H1 (cell line): Measurements from ENCODE around the gene GNAO1. TPM values are rescaled to one million over a fixed set of nuclear protein-coding genes. Genes with fewer than 3 reads are reported as not detected.

Source experiments
- CTCF ChIA-PET: fragments of 300-600 bp; sonication (Branson Sonifier 250); formaldehyde crosslinking; loops from one replicate; lab custom pipeline; 2021; ENCODE audit not compliant: partially characterized antibody; lab: Charles Lee
- POLR2A ChIA-PET: fragments of 300-600 bp; sonication (Branson Sonifier 250); formaldehyde crosslinking; loops from one replicate; lab custom pipeline; 2021; ENCODE audit warnings: inconsistent platforms; ENCODE audit not compliant: partially characterized antibody; lab: Charles Lee
- DNase-seq, 2 experiments: peaks; one replicate each; pipeline versions ENCODE4 v3.0.0 to v3.0.0-alpha.2; 2010 to 2022; ENCODE audit warnings: low spot score in 2 of 2, low read depth in 1 of 2, mixed read lengths in 1 of 2
- FAIRE-seq: peaks from 2 replicates; lab custom pipeline; 2011; peaks lifted over from hg19 to GRCh38; lab: Jason Lieb, UNC
- H2AFZ ChIP-seq: 2 replicates; pipeline ENCODE4 v1.8.1; 2012; ENCODE audit warnings: low read length, inconsistent platforms
- H2AK5ac ChIP-seq: 2 replicates; pipeline ENCODE4 v1.6.1; 2013; ENCODE audit warnings: low read depth, low read length
- H2BK120ac ChIP-seq: replicated peaks from 2 replicates; pipeline ENCODE3; 2013; ENCODE audit warnings: low read depth, low read length, inconsistent platforms
- H2BK12ac ChIP-seq: 2 replicates; pipeline ENCODE4 v1.6.1; 2013; ENCODE audit warnings: low read depth, low read length
- H2BK15ac ChIP-seq: 2 replicates; pipeline ENCODE4 v1.6.1; 2013; ENCODE audit warnings: low read length
- H2BK20ac ChIP-seq: 2 replicates; pipeline ENCODE4 v1.6.1; 2013; ENCODE audit warnings: low read length
- H2BK5ac ChIP-seq: 2 replicates; pipeline ENCODE4 v1.6.1; 2013; ENCODE audit warnings: low read depth, low read length
- H3K14ac ChIP-seq: 2 replicates; pipeline ENCODE4 v1.6.1; 2013; ENCODE audit warnings: inconsistent platforms; ENCODE audit not compliant: insufficient read length
- H3K18ac ChIP-seq: 2 replicates; pipeline ENCODE4 v1.6.1; 2013; ENCODE audit warnings: low read length; ENCODE audit errors: extremely low read depth
- H3K23ac ChIP-seq: 2 replicates; pipeline ENCODE4 v1.6.1; 2013; ENCODE audit warnings: inconsistent platforms; ENCODE audit not compliant: insufficient read length
- H3K23me2 ChIP-seq: 2 replicates; pipeline ENCODE4 v1.6.1; 2013; ENCODE audit warnings: low read depth, low read length
- H3K27ac ChIP-seq: 2 replicates; pipeline ENCODE4 v1.6.1; 2011; ENCODE audit warnings: low read depth, low read length, inconsistent platforms
- H3K27me3 ChIP-seq, 4 experiments: replicated peaks in 1 of 4; 1 replicate in 1 of 4; 2 replicates in 3 of 4; pipeline versions ENCODE4 v1.6.1 to v1.8.1; 2011 to 2013; ENCODE audit warnings: low read length in 3 of 4, mild to moderate bottlenecking in 3 of 4, inconsistent platforms in 2 of 4, mixed read lengths in 2 of 4, moderate library complexity in 1 of 4; ENCODE audit not compliant: control insufficient read depth in 3 of 4, insufficient read depth in 3 of 4; ENCODE audit errors: extremely low read depth in 1 of 4
- H3K36me3 ChIP-seq, 4 experiments: 2 replicates each; pipeline versions ENCODE4 v1.6.1 to v1.8.1; 2011 to 2013; ENCODE audit warnings: mild to moderate bottlenecking in 4 of 4, low read length in 3 of 4, moderate library complexity in 2 of 4, control low read depth in 1 of 4, inconsistent platforms in 1 of 4; ENCODE audit not compliant: insufficient read depth in 4 of 4, control insufficient read depth in 2 of 4
- H3K4ac ChIP-seq: replicated peaks from 2 replicates; pipeline ENCODE3; 2013; ENCODE audit warnings: low read length, low read depth, mixed read lengths, inconsistent platforms; ENCODE audit not compliant: insufficient read length
- H3K4me1 ChIP-seq, 4 experiments: replicated peaks in 1 of 4; 1 replicate in 1 of 4; 2 replicates in 3 of 4; pipeline versions ENCODE4 v1.6.1 to v1.8.1; 2011 to 2013; ENCODE audit warnings: low read length in 3 of 4, inconsistent platforms in 2 of 4, mixed read lengths in 1 of 4; ENCODE audit not compliant: insufficient read depth in 4 of 4, control insufficient read depth in 3 of 4
- H3K4me2 ChIP-seq, 2 experiments: 2 replicates each; pipeline versions ENCODE4 v1.6.1 to v1.8.1; 2011 to 2013; ENCODE audit warnings: low read depth in 2 of 2, low read length in 2 of 2, control low read depth in 1 of 2, inconsistent platforms in 1 of 2, mild to moderate bottlenecking in 1 of 2; ENCODE audit not compliant: insufficient read depth in 1 of 2
- H3K4me3 ChIP-seq, 4 experiments: fragments of 200-600, 300-600 bp in 1 of 4; sonication (generic), shearing (Covaris generic), sonication (Bioruptor Twin) in 1 of 4; 2 replicates each; pipeline versions ENCODE4 v1.5.1 to v1.8.1; 2011 to 2016; ENCODE audit warnings: low read length in 4 of 4, low read depth in 3 of 4, control low read depth in 2 of 4, inconsistent platforms in 2 of 4, mild to moderate bottlenecking in 2 of 4, mixed read lengths in 1 of 4, moderate library complexity in 1 of 4; ENCODE audit not compliant: insufficient read depth in 2 of 4; ENCODE audit errors: extremely low read depth in 1 of 4
- H3K56ac ChIP-seq: replicated peaks from 2 replicates; pipeline ENCODE3; 2013; ENCODE audit warnings: low read depth, mild to moderate bottlenecking, mixed read lengths, low read length, inconsistent platforms; ENCODE audit not compliant: insufficient read length
- H3K79me1 ChIP-seq: 2 replicates; pipeline ENCODE4 v1.6.1; 2013; ENCODE audit warnings: low read depth, low read length, control low read depth
- H3K79me2 ChIP-seq, 2 experiments: 2 replicates each; pipeline versions ENCODE4 v1.6.1 to v1.8.1; 2012 to 2013; ENCODE audit warnings: low read length in 2 of 2, mild to moderate bottlenecking in 2 of 2, inconsistent platforms in 1 of 2; ENCODE audit not compliant: insufficient read depth in 2 of 2, control insufficient read depth in 1 of 2
- H3K9ac ChIP-seq, 4 experiments: replicated peaks in 1 of 4; 1 replicate in 1 of 4; 2 replicates in 3 of 4; pipeline versions ENCODE4 v1.6.1 to v1.8.1; 2011 to 2013; ENCODE audit warnings: low read depth in 3 of 4, low read length in 3 of 4, control low read depth in 2 of 4, mild to moderate bottlenecking in 2 of 4, moderate library complexity in 2 of 4, inconsistent platforms in 1 of 4; ENCODE audit errors: extremely low read depth in 1 of 4
- H3K9me3 ChIP-seq, 2 experiments: 2 replicates each; pipeline versions ENCODE4 v1.6.1 to v1.8.1; 2012 to 2013; ENCODE audit warnings: mild to moderate bottlenecking in 2 of 2, moderate library complexity in 2 of 2, control low read depth in 1 of 2, inconsistent platforms in 1 of 2, low read depth in 1 of 2, low read length in 1 of 2, mixed read lengths in 1 of 2; ENCODE audit not compliant: insufficient read depth in 2 of 2
- H4K20me1 ChIP-seq, 2 experiments: replicated peaks in 1 of 2; 2 replicates each; pipeline versions ENCODE3 to v1.8.1; 2011 to 2013; ENCODE audit warnings: inconsistent platforms in 2 of 2, low read length in 2 of 2, mild to moderate bottlenecking in 1 of 2; ENCODE audit not compliant: insufficient read depth in 2 of 2, control insufficient read depth in 1 of 2
- H4K5ac ChIP-seq: 2 replicates; pipeline ENCODE4 v1.6.1; 2013; ENCODE audit warnings: low read length, low read depth, mixed read lengths, inconsistent platforms; ENCODE audit not compliant: insufficient read length
- H4K8ac ChIP-seq: 2 replicates; pipeline ENCODE4 v1.8.0; 2013; ENCODE audit warnings: mild to moderate bottlenecking, moderate library complexity, low read length, inconsistent platforms; ENCODE audit not compliant: insufficient read depth; ENCODE audit errors: extremely low read depth
- H4K91ac ChIP-seq: replicated peaks from 2 replicates; pipeline ENCODE3; 2013; ENCODE audit warnings: low read length, mixed read lengths, inconsistent platforms; ENCODE audit not compliant: insufficient read length
- BACH1 ChIP-seq: IDR thresholded peaks from 2 replicates; pipeline ENCODE4 v1.6.1; 2012; ENCODE audit warnings: low read length, improper control_type of control experiment
- CBX5 ChIP-seq: fragments of 300-800, 300-1000 bp; sonication (generic); IDR thresholded peaks from 2 replicates; pipeline ENCODE4 v1.7.1; 2016; ENCODE audit warnings: antibody characterized with exemption, low read length, low read depth
- CBX8 ChIP-seq: fragments of 300-800, 300-1000 bp; sonication (generic); IDR thresholded peaks from 2 replicates; pipeline ENCODE4 v1.7.1; 2016; ENCODE audit warnings: low read depth, low read length, borderline replicate concordance
- CEBPB ChIP-seq: IDR thresholded peaks from 2 replicates; pipeline ENCODE4 v1.6.1; 2012; ENCODE audit warnings: low read depth, low read length
- EGR1 ChIP-seq: IDR thresholded peaks from 2 replicates; pipeline ENCODE4 v1.6.1; 2011; ENCODE audit warnings: low read depth, low read length, borderline replicate concordance
- EZH2 ChIP-seq: fragments of 200-600 bp; sonication (generic); IDR thresholded peaks from 2 replicates; pipeline ENCODE4 v1.7.1; 2012; ENCODE audit warnings: low read depth, mild to moderate bottlenecking, moderate library complexity, low read length, inconsistent platforms; ENCODE audit not compliant: severe bottlenecking
- GABPA ChIP-seq: IDR thresholded peaks from 2 replicates; pipeline ENCODE4 v1.6.1; 2011; ENCODE audit warnings: mild to moderate bottlenecking, low read length, moderate library complexity, borderline replicate concordance; ENCODE audit not compliant: insufficient read depth
- KDM5A ChIP-seq: fragments of 200-600 bp; IDR thresholded peaks from 2 replicates; pipeline ENCODE4 v1.7.1; 2012; ENCODE audit warnings: mild to moderate bottlenecking, low read length, inconsistent platforms, mixed read lengths
- NRF1 ChIP-seq: IDR thresholded peaks from 2 replicates; pipeline ENCODE4 v1.6.1; 2011; ENCODE audit warnings: mild to moderate bottlenecking, low read depth, low read length, improper control_type of control experiment
- RXRA ChIP-seq: IDR thresholded peaks from 2 replicates; pipeline ENCODE4 v1.6.1; 2011; ENCODE audit warnings: low read depth, mild to moderate bottlenecking, low read length, moderate library complexity; ENCODE audit not compliant: insufficient read depth
- SAP30 ChIP-seq: fragments of 300-600 bp; sonication (generic); IDR thresholded peaks from 2 replicates; pipeline ENCODE4 v1.7.1; 2012; ENCODE audit warnings: low read length, moderate library complexity, mild to moderate bottlenecking, inconsistent platforms; ENCODE audit not compliant: insufficient read depth, insufficient replicate concordance
- SRF ChIP-seq: IDR thresholded peaks from 2 replicates; pipeline ENCODE4 v1.6.1; 2011; ENCODE audit warnings: mild to moderate bottlenecking, low read depth, low read length, moderate library complexity
- TAF7 ChIP-seq: optimal IDR thresholded peaks from 2 replicates; pipeline ENCODE3; 2011; ENCODE audit warnings: low read depth, mild to moderate bottlenecking, inconsistent platforms, low read length, moderate library complexity, borderline replicate concordance
- TBP ChIP-seq: IDR thresholded peaks from 2 replicates; pipeline ENCODE4 v1.6.1; 2011; ENCODE audit warnings: low read depth, low read length, improper control_type of control experiment
- TCF12 ChIP-seq: IDR thresholded peaks from 2 replicates; pipeline ENCODE4 v1.6.1; 2011; ENCODE audit warnings: low read depth, mild to moderate bottlenecking, low read length
- TEAD4 ChIP-seq: IDR thresholded peaks from 2 replicates; pipeline ENCODE4 v1.6.1; 2012; ENCODE audit warnings: low read depth, low read length, inconsistent platforms, mixed read lengths
- YY1 ChIP-seq: IDR thresholded peaks from 2 replicates; pipeline ENCODE4 v1.6.1; 2011; ENCODE audit warnings: low read depth, mild to moderate bottlenecking, low read length
- polyA plus RNA-seq, 7 experiments: library from polyadenylated mRNA; depleted of rRNA in 3 of 7; stranded (reverse) in 5 of 7; unstranded in 2 of 7; fragments of >200 nt in 5 of 7; fragments of 200-250 nt in 2 of 7; gene quantifications; 1 replicate in 5 of 7; 2 replicates in 1 of 7; 4 replicates in 1 of 7; pipeline versions ENCODE4 v1.2.1 to v1.2.3, GENCODE V29; 2011 to 2013; ENCODE audit warnings: missing spikeins in 2 of 7, mixed read lengths in 2 of 7
- total RNA-seq: library from RNA; stranded (reverse); fragmentation: NEBNext Ultra II Directional; extraction: Animal tissue kit (Norgen Biotek cat#: 25700); gene quantifications from 2 replicates; pipeline ENCODE4 v1.2.1, GENCODE V29; 2021

GNAO1 gene
- total and polyA plus RNA-seq, 2 of the 8 experiments (the other 6 are each of a cell fraction or from before 2014, with no cell fraction given) = 6.7 to 34.4 TPM

GRCh38 chr16:56272583-56272894 lies 81.2 kb downstream of the GNAO1 start:
- no peak overlapping the region for H3K4ac ChIP-seq
- H2BK120ac ChIP-seq = no peak overlapping the region
- DNase-seq (no peak), FAIRE-seq (no peak)
- no peak overlapping the region for H2AFZ ChIP-seq
- POLR2A ChIA-PET = no interaction called here
- H3K9ac ChIP-seq = no peak overlapping the region
- H3K4me2 ChIP-seq = no peak overlapping the region
- H3K14ac ChIP-seq = no peak overlapping the region
- H2BK15ac ChIP-seq = no peak overlapping the region
- H4K8ac ChIP-seq = no peak overlapping the region
- H2BK5ac ChIP-seq = no peak overlapping the region
- H2BK20ac ChIP-seq = no peak overlapping the region
- no peak overlapping the region for H2AK5ac ChIP-seq
- no peak overlapping the region for H3K56ac ChIP-seq
- no peak overlapping the region for H4K5ac ChIP-seq
- no peak overlapping the region for H3K23ac ChIP-seq
- no peak overlapping the region for H3K4me3 ChIP-seq
- peaks cover 0 to 18% (median 11%) of the 10 kb centered on the region in 4 experiments; a peak in 6 of 7 replicates for H3K4me1 ChIP-seq
- H3K18ac ChIP-seq = no peak overlapping the region
- CTCF ChIA-PET = interaction anchor here (1.4 to 2.1 kb wide), 2 partner anchors 10 to 46 kb away, joined by 7 to 9 read pairs; no protein-coding TSS in a partner anchor
- no peaks in the 10 kb centered on the region for H3K23me2 ChIP-seq
- peaks cover 0 to 5% (median 0%) of the 10 kb centered on the region in 4 experiments; a peak in 1 of 8 replicates for H3K36me3 ChIP-seq
- no peak overlapping the region for H4K91ac ChIP-seq
- peaks cover 0 to 12% of the 10 kb centered on the region in 2 experiments; a peak in 3 of 4 replicates for H3K9me3 ChIP-seq
- H3K27ac ChIP-seq = no peak overlapping the region
- no peaks in the 10 kb centered on the region for H3K79me2 ChIP-seq
- H4K20me1 ChIP-seq = peaks cover 0 to 1% of the 10 kb centered on the region in 2 experiments
- H3K79me1 ChIP-seq = no peaks in the 10 kb centered on the region
- H2BK12ac ChIP-seq = no peak overlapping the region
- H3K27me3 ChIP-seq = no peaks in the 10 kb centered on the region
- TF ChIP-seq SRF (no peak), EZH2 (no peak), SAP30 (no peak), BACH1 (no peak), TCF12 (no peak), EGR1 (no peak), TEAD4 (no peak), CBX5 (no peak), YY1 (no peak), TBP (no peak), RXRA (no peak), TAF7 (no peak), GABPA (no peak), NRF1 (no peak), CBX8 (no peak), KDM5A (no peak), CEBPB (no peak)
